Mesendoderm (in vitro differentiated cells): ENCODE data around the gene LARP4B.

Experiments used
- DNase-seq: peaks from one replicate; pipeline ENCODE4 v3.0.0; 2013
- H2AK5ac ChIP-seq: 2 replicates; pipeline ENCODE4 v1.6.1; 2013; ENCODE audit warnings: low read length, inconsistent platforms
- H2BK120ac ChIP-seq: 2 replicates; pipeline ENCODE4 v1.6.1; 2013; ENCODE audit warnings: low read depth, mild to moderate bottlenecking, low read length, moderate library complexity, mixed read lengths
- H2BK15ac ChIP-seq: replicated peaks from 2 replicates; pipeline ENCODE4 v1.6.1; 2013; ENCODE audit warnings: low read depth, mild to moderate bottlenecking, moderate library complexity
- H2BK5ac ChIP-seq: 2 replicates; pipeline ENCODE4 v1.6.1; 2013; ENCODE audit warnings: low read length, inconsistent platforms
- H3K18ac ChIP-seq: 2 replicates; pipeline ENCODE4 v1.6.1; 2013; ENCODE audit warnings: mild to moderate bottlenecking, low read length, mixed read lengths
- H3K23ac ChIP-seq: one replicate; pipeline ENCODE4 v1.6.1; 2013; ENCODE audit warnings: low read length
- H3K27ac ChIP-seq: 2 replicates; pipeline ENCODE4 v1.5.1; 2013; ENCODE audit warnings: low read depth, mild to moderate bottlenecking, inconsistent platforms, low read length, moderate library complexity
- H3K27me3 ChIP-seq: 2 replicates; pipeline ENCODE4 v1.6.1; 2013; ENCODE audit warnings: low read length, control low read depth, mild to moderate bottlenecking, inconsistent platforms; ENCODE audit not compliant: insufficient read depth, poor library complexity
- H3K36me3 ChIP-seq: 2 replicates; pipeline ENCODE4 v1.6.1; 2013; ENCODE audit warnings: low read length, inconsistent platforms; ENCODE audit not compliant: control insufficient read depth, insufficient read depth
- H3K4ac ChIP-seq: one replicate; pipeline ENCODE4 v1.6.1; 2013; ENCODE audit warnings: low read depth, mild to moderate bottlenecking, low read length, moderate library complexity
- H3K4me1 ChIP-seq: 2 replicates; pipeline ENCODE4 v1.6.1; 2013; ENCODE audit warnings: low read depth, low read length, inconsistent platforms; ENCODE audit not compliant: control insufficient read depth
- H3K4me2 ChIP-seq: 2 replicates; pipeline ENCODE4 v1.6.1; 2013; ENCODE audit warnings: low read length
- H3K4me3 ChIP-seq: 2 replicates; pipeline ENCODE4 v1.5.1; 2013; ENCODE audit warnings: mild to moderate bottlenecking, low read length
- H3K56ac ChIP-seq: one replicate; pipeline ENCODE4 v1.6.1; 2013; ENCODE audit warnings: low read length
- H3K79me1 ChIP-seq: 2 replicates; pipeline ENCODE4 v1.6.1; 2013; ENCODE audit warnings: low read length, inconsistent platforms
- H3K79me2 ChIP-seq: 2 replicates; pipeline ENCODE4 v1.6.1; 2013; ENCODE audit warnings: mild to moderate bottlenecking, low read length; ENCODE audit not compliant: control insufficient read depth, insufficient read depth
- H3K9ac ChIP-seq: 2 replicates; pipeline ENCODE4 v1.6.1; 2013; ENCODE audit warnings: low read length, inconsistent platforms
- H4K5ac ChIP-seq: one replicate; pipeline ENCODE4 v1.6.1; 2013; ENCODE audit warnings: low read length
- H4K8ac ChIP-seq: one replicate; pipeline ENCODE4 v1.6.1; 2013; ENCODE audit warnings: low read depth, mild to moderate bottlenecking, control low read depth, low read length, moderate library complexity
- WGBS: extraction: QIAGEN DNeasy Blood & Tissue Kit; methylation state at CpG from one replicate; pipeline ENCODE4 v1.1.7; 2013; ENCODE audit warnings: low lambda C conversion rate, missing lambda C conversion rate; ENCODE audit not compliant: insufficient coverage; ENCODE audit errors: extremely low coverage; 5-methylcytosine and 5-hydroxymethylcytosine counted together

LARP4B gene

DNA sequence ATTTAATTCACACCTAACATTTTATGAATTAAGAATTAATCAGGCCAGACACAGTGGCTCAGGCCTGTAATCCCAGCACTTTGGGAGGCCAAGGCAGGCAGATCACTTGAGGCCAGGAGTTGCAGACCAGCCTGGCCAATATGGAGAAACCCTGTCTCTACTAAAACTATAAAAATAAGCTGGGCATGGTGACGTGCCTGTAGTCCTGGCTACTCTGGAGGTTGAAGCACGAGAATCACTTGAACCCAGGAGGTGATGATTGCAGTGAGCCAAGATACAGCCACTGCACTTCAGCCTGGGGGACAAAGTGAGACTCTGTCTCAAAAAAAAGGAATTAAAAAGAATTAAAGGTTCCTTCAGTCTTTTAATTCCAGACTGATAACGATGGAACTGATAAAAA, 11.1 kb downstream of the LARP4B start:
- Histone ChIP-seq H3K4ac (no peak overlapping the region), H4K8ac (no peak overlapping the region), H3K4me3 (no peak overlapping the region), H3K23ac (no peak overlapping the region), H3K27me3 (no peaks in the 10 kb centered on the region), H3K9ac (no peak overlapping the region), H2AK5ac (no peak overlapping the region), H3K79me2 (peaks cover 79% of the 10 kb centered on the region), H3K4me1 (no peaks in the 10 kb centered on the region), H3K36me3 (no peaks in the 10 kb centered on the region), H2BK120ac (no peak overlapping the region), H3K4me2 (no peak overlapping the region), H3K79me1 (peaks cover 16% of the 10 kb centered on the region), H3K18ac (no peak overlapping the region), H3K56ac (no peak overlapping the region), H2BK5ac (no peak overlapping the region), H3K27ac (no peak overlapping the region), H2BK15ac (no peak overlapping the region), H4K5ac (no peak overlapping the region)
- no peak for DNase-seq
- WGBS: no CpG with 5 or more reads among the region's 3 CpGs

DNA sequence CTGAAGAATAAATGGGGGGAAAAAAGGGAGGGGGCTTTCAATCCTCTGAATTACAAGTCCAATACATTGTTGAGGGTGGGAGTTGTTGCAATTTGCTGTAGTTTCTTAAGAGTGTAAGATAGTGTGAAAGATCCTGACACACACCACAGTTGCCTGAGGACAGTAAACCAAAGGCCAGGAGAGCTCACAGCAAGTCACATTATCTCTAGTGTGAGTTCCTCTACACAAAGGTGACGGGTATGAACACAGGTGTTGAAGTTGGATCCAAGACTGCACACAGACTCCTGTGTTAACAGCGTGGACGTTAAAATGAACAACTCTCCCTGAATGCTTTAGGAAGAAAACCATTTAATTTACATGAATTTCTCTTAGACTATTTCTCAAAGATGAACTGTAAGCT, 12.0 kb downstream of the LARP4B start:
- Histone ChIP-seq H2BK15ac (no peak overlapping the region), H2AK5ac (no peak overlapping the region), H2BK120ac (no peak overlapping the region), H3K9ac (no peak overlapping the region), H4K5ac (no peak overlapping the region), H3K4ac (no peak overlapping the region), H3K79me2 (peaks cover 75% of the 10 kb centered on the region), H3K23ac (no peak overlapping the region), H3K4me3 (no peak overlapping the region), H3K36me3 (no peaks in the 10 kb centered on the region), H3K4me2 (no peak overlapping the region), H3K56ac (no peak overlapping the region), H4K8ac (no peak overlapping the region), H3K27ac (no peak overlapping the region), H3K79me1 (peaks cover 14% of the 10 kb centered on the region), H3K18ac (no peak overlapping the region), H3K27me3 (no peaks in the 10 kb centered on the region), H2BK5ac (no peak overlapping the region), H3K4me1 (no peaks in the 10 kb centered on the region)
- DNase-seq: peak; percentile 23
- WGBS: no CpG with 5 or more reads among the region's 3 CpGs

DNA sequence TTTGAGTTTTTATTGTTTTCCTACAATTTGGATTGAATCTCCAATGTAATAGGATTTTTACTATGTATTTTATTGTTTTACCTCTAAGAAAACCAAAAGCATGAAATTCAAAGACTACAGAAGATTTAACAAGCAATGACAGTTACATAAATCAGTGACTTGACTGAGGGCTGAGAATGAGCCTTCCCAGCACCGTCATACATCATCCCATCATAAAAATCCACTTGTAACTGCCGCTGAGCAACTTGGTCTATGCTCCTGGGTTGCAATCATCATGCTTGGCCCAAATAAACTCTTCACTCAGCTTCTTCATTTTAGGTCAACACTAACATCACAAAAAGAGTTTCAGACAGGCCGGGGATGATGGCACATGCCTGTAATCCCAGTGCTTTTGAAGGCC, 13.5 kb downstream of the LARP4B start:
- Histone ChIP-seq H3K79me2 (peaks cover 67% of the 10 kb centered on the region), H3K36me3 (no peaks in the 10 kb centered on the region), H3K23ac (no peak overlapping the region), H3K79me1 (peaks cover 16% of the 10 kb centered on the region), H3K4ac (no peak overlapping the region), H2BK5ac (no peak overlapping the region), H2BK120ac (no peak overlapping the region), H3K27ac (no peak overlapping the region), H3K56ac (no peak overlapping the region), H3K4me2 (no peak overlapping the region), H2AK5ac (no peak overlapping the region), H4K8ac (no peak overlapping the region), H3K4me1 (no peaks in the 10 kb centered on the region), H3K9ac (no peak overlapping the region), H4K5ac (no peak overlapping the region), H2BK15ac (no peak overlapping the region), H3K18ac (no peak overlapping the region), H3K27me3 (no peaks in the 10 kb centered on the region), H3K4me3 (no peak overlapping the region)
- no CpG with 5 or more reads among the region's 3 CpGs for WGBS
- DNase-seq: no peak

DNA sequence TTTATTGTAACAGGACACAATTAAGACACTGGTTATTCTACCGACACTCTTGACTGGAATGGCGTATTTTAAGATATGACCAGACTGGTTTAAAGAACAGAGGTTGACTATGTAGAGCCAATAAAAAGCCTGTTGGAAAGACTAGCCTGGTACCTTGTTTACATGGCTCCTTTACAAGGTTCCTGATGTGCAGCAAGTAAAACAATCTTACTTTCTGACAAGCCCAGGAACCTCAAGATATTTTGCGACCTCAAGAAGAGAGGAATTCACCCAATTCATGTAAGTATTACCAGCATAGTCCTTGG, 14.1 kb downstream of the LARP4B start:
- no peak overlapping the region for H2BK15ac ChIP-seq
- no peak overlapping the region for H3K56ac ChIP-seq
- H3K79me2 ChIP-seq: peaks cover 64% of the 10 kb centered on the region
- H3K27me3 ChIP-seq: no peaks in the 10 kb centered on the region
- no peak overlapping the region for H3K27ac ChIP-seq
- no peak overlapping the region for H2BK5ac ChIP-seq
- no peaks in the 10 kb centered on the region for H3K36me3 ChIP-seq
- no CpG with 5 or more reads among the region's 3 CpGs for WGBS
- H3K79me1 ChIP-seq: peaks cover 16% of the 10 kb centered on the region
- H3K9ac ChIP-seq: no peak overlapping the region
- no peak overlapping the region for H3K4me2 ChIP-seq
- H3K4me1 ChIP-seq: no peaks in the 10 kb centered on the region
- no peak overlapping the region for H3K23ac ChIP-seq
- DNase-seq: no peak
- H3K18ac ChIP-seq: no peak overlapping the region
- H4K8ac ChIP-seq: no peak overlapping the region
- no peak overlapping the region for H3K4me3 ChIP-seq
- no peak overlapping the region for H2AK5ac ChIP-seq
- no peak overlapping the region for H4K5ac ChIP-seq
- H3K4ac ChIP-seq: no peak overlapping the region
- no peak overlapping the region for H2BK120ac ChIP-seq

DNA sequence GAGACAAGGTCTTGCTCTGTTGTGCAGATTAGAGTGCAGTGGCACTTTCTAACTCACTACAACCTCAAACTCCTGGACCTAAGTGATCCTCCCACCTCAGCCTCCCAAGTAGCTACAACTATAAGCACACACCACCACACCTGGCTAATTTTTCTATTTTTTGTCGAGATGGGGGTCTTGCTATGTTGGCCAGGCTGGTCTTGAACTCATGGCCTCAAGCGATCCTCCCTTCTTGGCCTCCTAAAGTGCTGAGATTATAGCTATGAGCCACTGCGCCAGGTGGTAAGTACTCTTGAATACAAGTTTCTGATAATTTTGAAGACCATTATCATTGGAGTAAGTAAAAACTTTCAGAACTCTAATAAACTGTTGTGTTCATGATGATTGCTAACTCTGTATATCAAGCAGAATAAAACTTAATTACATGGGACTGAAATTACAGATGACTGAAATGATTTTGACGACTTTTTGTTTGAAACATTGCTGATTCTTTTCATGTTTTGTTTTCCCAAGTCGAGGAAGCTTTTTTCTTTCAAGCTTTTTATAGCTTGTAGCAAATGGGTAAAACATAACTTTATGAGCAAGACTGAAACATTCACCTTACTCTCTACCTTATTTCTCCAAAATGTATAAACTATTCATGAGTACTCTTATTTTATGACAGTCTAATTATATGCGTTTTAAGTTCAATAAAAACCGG, 14.6 kb downstream of the LARP4B start:
- Histone ChIP-seq H3K79me2 (peaks cover 61% of the 10 kb centered on the region), H4K5ac (no peak overlapping the region), H3K18ac (no peak overlapping the region), H3K27ac (no peak overlapping the region), H4K8ac (no peak overlapping the region), H3K4me3 (no peak overlapping the region), H3K79me1 (peaks cover 16% of the 10 kb centered on the region), H3K4me1 (no peaks in the 10 kb centered on the region), H2BK15ac (no peak overlapping the region), H2BK5ac (no peak overlapping the region), H3K23ac (no peak overlapping the region), H3K4ac (no peak overlapping the region), H3K4me2 (no peak overlapping the region), H3K27me3 (no peaks in the 10 kb centered on the region), H3K9ac (no peak overlapping the region), H2AK5ac (no peak overlapping the region), H2BK120ac (no peak overlapping the region), H3K56ac (no peak overlapping the region), H3K36me3 (no peaks in the 10 kb centered on the region)
- WGBS: no CpG with 5 or more reads among the region's 7 CpGs
- DNase-seq: no peak

DNA sequence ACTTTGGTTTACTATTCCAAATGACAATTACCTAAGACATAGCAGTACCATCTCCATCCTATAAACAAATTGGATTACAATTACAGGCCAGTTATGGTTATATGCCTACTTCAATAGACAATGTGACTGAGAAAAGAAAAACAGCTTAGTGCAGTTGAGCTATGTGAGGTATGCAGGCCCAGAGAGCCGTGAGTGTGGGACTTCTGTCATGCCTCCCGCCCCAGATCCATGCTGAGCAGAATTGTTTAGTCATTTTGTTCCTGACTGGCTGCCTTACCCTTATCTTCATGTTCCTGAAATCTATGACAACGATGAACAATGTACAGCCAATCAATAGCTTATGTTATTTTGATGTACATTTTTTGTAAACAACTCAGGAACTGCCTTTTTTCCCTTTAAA, 21.7 kb downstream of the LARP4B start:
- no peak overlapping the region for H2BK15ac ChIP-seq
- H3K23ac ChIP-seq: no peak overlapping the region
- H3K27me3 ChIP-seq: no peaks in the 10 kb centered on the region
- H3K4me2 ChIP-seq: no peak overlapping the region
- H4K8ac ChIP-seq: no peak overlapping the region
- no peak overlapping the region for H3K56ac ChIP-seq
- peaks cover 26% of the 10 kb centered on the region for H3K79me1 ChIP-seq
- no peak overlapping the region for H3K9ac ChIP-seq
- H2BK5ac ChIP-seq: no peak overlapping the region
- H3K27ac ChIP-seq: no peak overlapping the region
- peak; percentile 68 for DNase-seq
- H2AK5ac ChIP-seq: no peak overlapping the region
- H3K79me2 ChIP-seq: peaks cover 48% of the 10 kb centered on the region
- H3K18ac ChIP-seq: no peak overlapping the region
- no peaks in the 10 kb centered on the region for H3K4me1 ChIP-seq
- H2BK120ac ChIP-seq: no peak overlapping the region
- H3K4ac ChIP-seq: no peak overlapping the region
- no peak overlapping the region for H3K4me3 ChIP-seq
- no peaks in the 10 kb centered on the region for H3K36me3 ChIP-seq
- no CpG with 5 or more reads among the region's 3 CpGs for WGBS
- H4K5ac ChIP-seq: no peak overlapping the region
